Thyroid gland (tissue), 4 donors: ENCODE data around the gene HUWE1.

Experiments
- CTCF ChIP-seq, 6 experiments: fragments of 200-600 bp in 3 of 6; fragments of 450-650 bp in 3 of 6; sonication (generic) in 3 of 6; IDR thresholded peaks; one replicate each; pipeline ENCODE4 v1.5.1; 2016 to 2019; ENCODE audit warnings: antibody characterized with exemption in 6 of 6, mild to moderate bottlenecking in 2 of 6, inconsistent platforms in 1 of 6, moderate library complexity in 1 of 6
- POLR2A ChIP-seq, 2 donors: fragments of 450-650 bp; IDR thresholded peaks; one replicate each; pipeline ENCODE4 v1.6.1; 2017; ENCODE audit warnings: antibody characterized with exemption in 2 of 2, mild to moderate bottlenecking in 2 of 2, moderate library complexity in 1 of 2

- TF ChIP-seq CTCF (IDR thresholded peaks at IDR 0.05), result no peak
- no peak for TF ChIP-seq POLR2A (IDR thresholded peaks at IDR 0.05)
Measured at GRCh38 chrX:53677286-53677685, 9.2 kb downstream of the HUWE1 start.
